ENCODE data around the gene DUOX2.
"Not testable (repeated sequence)": the region's sequence is repeated elsewhere in the genome, so short reads cannot be mapped to it uniquely, and the experiment has no call there.

DUOX2 gene

GRCh38 chr15:45058690-45059675, 55.0 kb downstream of the DUOX2 start:
- FAIRE-seq = not testable (repeated sequence)

GRCh38 chr15:45052676-45053075, 61.3 kb downstream of the DUOX2 start:
- FAIRE-seq = not testable (repeated sequence)

DNA sequence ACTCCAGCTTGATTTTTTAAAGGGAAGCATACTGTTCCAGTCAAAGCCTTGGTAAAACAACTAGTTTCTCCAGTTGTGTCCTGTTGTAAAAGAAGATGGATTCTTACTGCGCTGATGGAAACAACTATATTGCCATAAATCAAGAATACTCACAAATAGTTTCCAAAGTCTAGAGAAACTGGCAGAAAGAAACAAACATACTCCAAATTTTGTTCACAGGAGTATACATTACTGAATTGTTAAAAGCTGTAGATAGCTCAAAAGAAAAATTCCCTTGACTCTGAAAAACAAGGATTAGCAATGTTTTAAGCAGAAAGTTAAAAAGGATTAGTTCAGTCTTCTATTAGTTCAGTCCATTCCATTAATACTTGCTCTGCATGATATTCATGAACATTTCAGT, 63.4 kb downstream of the DUOX2 start:
- FAIRE-seq = no peak

GRCh38 chr15:45048794-45049631, 65.0 kb downstream of the DUOX2 start:
- FAIRE-seq = no peak

DNA sequence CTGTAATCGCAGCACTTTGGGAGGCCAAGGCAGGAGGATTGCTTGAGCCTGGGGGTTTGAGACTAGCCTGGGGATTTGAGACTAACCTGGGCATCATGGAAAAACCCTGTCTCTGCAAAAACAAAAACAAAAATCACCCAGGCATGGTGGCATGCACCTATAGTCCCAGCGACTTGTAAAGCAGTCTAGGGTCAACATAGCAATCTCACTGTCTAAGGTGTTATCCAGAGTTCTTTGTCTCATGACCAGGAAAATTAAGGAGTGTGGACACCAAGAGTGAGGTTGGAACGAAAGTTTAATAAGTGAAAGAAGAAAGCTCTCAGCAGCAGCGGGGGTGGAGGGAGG, 65.6 kb downstream of the DUOX2 start:
- FAIRE-seq = not testable (repeated sequence)

DNA sequence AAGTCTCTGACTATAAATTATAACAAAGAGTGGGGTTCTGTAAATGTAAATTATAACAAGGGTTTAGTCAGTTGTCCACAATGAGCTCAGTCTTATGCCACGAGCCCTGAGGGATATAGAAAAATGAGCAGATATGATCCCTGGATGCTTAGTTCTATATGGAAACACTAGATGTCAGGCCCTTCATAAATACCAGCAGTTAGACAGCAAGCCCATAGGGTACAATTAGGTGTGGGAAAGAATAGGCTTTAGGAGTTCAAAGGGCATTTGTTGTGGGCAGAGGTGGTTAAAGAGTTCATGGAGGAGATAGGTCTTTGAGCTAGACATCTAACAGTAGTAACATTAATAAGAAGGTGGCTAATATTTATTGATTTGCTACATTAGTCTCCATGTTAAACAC, 69.7 kb downstream of the DUOX2 start:
- not testable (repeated sequence) for FAIRE-seq

DNA sequence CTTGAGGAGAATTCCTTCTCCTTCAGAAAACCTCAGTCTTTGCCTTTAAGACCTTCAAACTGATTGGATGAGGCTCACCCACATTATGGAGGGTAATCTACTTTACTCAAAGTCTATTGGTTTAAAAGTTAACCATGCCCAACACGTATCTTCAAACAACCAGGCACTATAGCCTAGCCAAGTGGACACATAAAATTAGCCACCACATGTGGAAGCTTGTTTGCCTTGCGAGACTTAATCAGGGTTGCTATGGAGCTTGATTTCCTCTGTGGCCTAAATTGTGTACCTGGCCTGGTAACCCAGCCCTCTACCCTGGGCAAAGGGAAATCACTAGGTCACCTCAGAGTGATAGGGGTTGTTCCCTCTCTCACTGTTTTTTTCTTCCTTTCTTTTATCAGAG, 71.1 kb downstream of the DUOX2 start:
- not testable (repeated sequence) for FAIRE-seq
